Activated effector memory CD4-positive, alpha-beta T cell treated with anti-CD3 and anti-CD28 coated beads, Interleukin-2, amount 50 U/mL, for 16 hours (primary cell): ENCODE data around the gene ETFB.

Source experiments
- DNase-seq: peaks from one replicate; pipeline ENCODE4 v3.0.0-alpha.2; 2020

The ETFB gene

DNA sequence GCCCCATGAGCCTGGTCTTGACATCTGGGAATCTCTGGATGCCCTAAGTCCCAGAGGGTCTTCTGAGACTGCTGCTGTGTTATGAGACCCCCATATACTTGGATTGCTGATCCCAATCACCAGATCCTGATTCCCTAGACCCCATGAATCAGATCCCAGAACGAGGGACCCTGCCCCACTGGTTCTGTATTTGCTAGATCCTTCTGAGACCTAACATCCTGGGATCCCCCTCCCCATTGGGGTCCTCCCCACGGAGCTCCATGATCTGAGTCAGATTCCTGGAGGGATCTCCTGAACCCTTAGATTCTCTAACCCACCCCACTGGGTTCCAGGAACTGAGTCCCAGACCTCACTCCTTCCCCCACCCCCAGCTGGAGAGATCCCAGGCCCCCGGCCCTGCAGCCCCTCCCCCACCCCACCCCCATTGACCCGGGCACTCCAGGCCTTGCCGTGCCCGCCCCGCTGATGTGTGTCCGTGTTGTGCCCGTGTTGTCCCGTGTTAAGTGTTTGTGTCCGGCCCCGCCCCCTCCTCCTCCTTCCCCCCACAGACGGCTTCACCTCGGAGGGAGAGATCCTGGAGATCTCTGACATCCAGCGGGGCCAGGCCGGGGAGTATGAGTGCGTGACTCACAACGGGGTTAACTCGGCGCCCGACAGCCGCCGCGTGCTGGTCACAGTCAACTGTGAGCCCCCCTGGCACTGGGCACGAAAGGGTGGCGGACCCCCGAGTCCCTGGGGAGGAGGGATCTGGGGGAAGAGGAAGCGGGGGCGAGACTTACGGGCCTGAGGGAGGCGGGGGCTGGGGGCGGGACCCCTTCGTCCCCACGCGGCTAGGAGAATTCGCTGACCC, 39.7 kb downstream of the ETFB start:
- DNase-seq: no peak

DNA sequence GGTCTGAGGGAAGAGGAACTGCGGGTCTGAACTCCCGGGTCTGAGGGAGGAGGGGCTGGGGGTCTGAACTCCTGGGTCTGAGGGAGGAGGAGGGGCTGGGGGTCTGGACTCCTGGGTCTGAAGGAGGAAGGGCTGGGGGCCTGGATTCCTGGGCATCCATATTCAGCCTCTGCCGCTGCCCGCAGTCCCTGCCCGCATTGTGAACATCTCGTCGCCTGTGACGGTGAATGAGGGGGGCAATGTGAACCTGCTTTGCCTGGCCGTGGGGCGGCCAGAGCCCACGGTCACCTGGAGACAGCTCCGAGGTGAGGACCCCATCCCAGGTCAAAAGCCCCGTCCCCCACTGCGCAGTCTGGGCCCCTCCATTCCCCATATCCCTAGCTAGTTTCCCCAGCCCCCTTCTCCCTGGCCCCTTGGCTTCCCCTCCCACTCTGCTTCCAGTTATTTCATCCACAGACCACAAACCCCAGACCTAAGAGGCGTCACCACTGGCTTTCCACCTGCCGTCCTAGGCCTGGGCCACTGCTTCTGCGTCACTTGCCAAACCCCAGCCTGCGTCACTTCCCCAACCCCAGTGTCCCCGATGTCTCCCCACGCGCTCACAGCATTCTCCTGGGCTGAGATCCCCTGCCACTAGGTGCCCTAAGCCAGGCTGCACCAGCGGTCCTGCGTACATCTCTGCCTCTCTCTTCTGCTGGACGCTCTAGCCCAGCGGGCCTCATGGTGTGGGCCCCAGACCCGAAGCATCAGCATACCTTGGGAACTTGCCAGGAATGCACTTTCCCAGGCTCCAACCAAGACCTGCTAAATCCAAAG, 40.8 kb downstream of the ETFB start:
- DNase-seq: no peak

GRCh38 chr19:51324167-51324481, 42.1 kb downstream of the ETFB start:
- no peak for DNase-seq

DNA sequence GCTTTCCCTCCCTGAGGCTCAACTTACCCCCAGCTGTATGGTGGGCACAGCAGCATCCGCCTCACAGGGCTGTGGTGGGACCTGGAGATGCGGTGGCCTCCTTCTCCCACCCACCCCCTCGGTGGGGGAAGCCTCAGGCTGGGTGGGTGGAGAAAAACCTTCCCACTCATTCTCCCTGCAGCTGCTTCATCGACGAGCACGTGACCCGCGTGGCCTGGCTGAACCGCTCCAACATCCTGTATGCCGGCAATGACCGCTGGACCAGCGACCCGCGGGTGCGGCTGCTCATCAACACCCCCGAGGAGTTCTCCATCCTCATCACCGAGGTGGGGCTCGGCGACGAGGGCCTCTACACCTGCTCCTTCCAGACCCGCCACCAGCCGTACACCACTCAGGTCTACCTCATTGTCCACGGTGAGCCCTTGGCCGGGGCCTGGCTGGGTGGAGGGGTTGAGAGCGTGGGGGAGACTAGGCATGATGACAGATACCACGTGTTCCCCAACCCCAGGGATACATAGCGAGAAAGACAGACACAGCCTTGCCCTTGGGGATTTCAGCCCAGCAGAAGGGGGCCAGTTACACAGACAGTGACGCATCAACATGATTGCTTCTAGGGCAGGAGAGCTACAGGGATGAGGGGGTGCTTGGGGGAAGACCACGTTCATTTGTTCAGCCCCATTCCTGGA, 42.6 kb downstream of the ETFB start:
- no peak for DNase-seq

DNA sequence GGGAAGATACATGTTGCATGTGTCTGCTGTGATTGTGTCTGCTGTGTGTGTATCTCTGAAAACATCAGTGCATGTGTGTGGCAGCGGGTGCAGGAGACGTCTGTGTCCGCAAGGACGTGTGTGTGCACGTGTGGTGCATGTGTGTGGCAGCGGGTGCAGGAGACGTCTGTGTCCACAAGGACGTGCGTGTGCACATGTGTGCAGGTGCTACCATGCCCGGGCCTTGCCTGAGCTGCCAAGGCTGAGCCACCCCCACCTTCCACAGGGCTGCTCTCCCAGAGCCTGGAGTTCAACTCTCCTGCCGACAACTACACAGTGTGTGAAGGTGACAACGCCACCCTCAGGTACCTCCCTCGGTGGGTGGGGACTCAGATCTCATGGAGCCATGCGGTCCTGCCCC, 44.4 kb downstream of the ETFB start:
- no peak for DNase-seq

GRCh38 chr19:51320280-51320657, 45.9 kb downstream of the ETFB start:
- DNase-seq: no peak

GRCh38 chr19:51319649-51320279, 46.4 kb downstream of the ETFB start:
- DNase-seq: no peak

DNA sequence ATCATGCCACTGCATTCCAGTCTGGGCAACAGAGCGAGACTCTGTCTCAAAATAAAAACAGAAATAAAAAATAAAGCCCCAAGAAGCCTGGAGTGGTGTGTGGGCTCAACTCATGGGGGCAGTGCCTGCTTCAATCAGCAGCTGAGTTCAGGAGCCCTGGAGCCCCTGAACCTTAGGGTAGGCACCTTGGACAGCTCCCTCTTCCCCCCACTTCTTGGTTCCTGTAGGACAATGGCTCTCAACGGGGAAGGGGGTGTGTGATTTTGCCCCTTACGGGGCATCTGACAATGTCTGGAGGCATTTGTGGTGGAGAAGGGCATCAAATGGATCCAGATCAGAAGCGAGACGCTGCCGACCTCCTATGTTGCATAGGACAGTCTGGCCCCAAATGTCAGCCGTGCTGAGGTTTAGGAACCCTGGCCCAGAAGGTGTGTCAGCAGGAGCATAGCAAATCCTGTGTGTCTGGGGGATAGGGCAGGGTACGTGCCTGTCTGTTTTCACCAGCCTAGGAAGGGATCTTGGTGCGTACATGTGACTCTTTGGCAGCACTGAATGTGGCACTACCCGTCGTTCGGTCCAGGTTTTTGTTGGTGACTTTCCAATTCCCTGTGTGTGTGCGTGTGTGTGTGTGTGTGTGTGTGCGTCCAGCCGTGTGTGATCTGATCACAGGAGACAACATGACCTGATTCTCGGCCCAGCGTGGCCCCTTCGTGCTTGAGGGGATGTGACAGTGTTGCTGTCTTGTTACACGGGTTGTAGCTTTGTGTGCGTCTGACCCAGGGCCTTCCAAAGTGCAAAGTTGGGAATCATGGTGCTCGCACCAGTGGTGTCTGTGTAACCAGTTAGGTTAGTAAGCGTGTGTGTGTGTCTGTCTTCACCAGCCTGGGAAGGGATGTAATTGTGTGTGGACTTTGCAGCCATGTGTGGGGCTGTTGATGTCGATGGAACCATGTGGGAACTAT, 47.2 kb downstream of the ETFB start:
- no peak for DNase-seq

DNA sequence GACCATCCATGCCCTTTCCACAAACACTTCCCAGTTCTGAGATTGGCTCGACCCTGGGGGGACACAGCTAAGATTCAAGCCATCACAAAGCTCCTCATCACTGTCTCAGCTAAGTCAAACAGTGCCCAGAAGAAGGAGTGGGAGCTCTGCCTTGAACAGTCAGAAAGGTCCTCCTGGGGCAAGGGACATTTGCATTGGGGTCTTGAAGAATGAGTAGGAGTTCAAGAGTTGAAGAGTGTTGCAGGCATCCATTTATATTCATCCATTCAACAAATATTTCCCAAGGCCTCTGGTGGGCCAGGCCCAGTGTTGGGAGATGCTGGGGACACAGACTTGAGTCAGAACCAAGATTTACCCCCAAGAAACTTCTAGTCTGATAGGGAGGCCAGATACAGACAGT, 48.2 kb downstream of the ETFB start:
- no peak for DNase-seq

GRCh38 chr19:51317376-51317775, 48.8 kb downstream of the ETFB start:
- DNase-seq: no peak

GRCh38 chr19:51316688-51317087, 49.5 kb downstream of the ETFB start:
- DNase-seq: no peak

DNA sequence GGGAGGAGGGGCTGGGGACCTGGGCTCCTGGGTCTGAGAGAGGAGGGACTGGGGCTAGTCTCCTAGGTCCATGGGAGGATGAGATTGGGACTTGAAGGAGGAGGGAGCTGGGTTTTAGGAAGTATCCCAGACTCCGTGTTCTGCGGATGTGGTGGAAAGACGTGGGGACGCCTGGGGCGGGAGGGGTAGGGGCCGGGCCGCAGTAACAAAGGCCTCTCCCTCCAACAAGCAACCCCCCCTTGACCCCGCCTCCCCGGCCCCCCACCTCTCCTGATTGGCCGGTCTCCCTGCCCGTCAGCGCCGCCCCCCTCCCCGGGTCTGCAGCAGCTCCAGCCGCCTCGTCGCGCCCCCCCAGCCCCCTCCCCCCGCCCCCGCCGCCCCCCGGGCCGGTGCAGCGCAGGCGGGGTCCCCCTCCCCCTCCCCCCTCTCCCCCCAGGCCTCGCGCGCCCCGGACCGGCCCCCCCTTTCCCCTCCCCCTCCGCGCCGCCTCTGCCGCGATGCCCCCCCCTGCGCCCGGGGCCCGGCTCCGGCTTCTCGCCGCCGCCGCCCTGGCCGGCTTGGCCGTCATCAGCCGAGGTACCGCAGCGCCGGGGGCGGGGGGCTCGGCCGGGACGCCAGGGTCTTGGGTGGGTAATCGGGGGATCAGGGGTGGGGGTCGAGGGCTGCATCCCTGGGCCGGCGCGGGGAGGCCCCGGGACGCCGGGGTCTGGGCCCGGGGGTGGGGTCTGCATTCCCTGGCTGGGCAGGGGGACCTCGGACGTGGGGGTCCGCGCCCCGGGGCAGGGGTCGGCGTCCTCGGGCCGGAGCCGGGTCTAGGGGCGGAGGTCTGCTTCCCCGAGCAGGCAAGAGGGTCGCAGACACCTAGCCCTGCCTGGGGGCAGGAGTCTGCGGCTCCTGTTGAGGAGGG, 54.6 kb downstream of the ETFB start, which contains the start of gene IGLON5:
Gene IGLON5 (plus strand): TSS at position 294 of the 907 bp plus-strand sequence. CDS start 204 bp downstream, at position 498.
- no peak for DNase-seq

DNA sequence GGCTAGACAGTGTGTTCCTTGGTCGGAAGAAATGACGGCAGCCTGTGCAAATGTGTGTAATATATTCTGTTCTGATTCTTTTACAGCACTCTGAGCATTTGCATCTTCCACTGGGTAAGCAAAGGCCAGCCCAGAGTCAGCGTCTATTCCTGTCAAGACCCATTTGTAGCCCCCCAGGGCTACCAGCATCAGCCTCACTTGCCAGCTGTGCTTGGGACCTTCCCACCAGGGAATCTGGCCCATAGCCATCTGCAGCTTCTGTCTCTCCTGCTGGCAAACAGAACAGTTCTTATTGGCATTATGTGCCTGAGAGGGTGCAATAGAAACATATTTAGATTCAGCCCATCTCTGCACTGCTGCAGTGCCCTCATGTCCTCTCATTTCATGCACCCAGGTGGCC, 60.7 kb downstream of the ETFB start:
- DNase-seq: no peak

GRCh38 chr19:51301266-51301665, 64.9 kb downstream of the ETFB start:
- no peak for DNase-seq

GRCh38 chr19:51297406-51297805, 68.8 kb downstream of the ETFB start:
- no peak for DNase-seq

- DNase-seq: no peak
Observed at GRCh38 chr19:51296336-51297093, 69.7 kb downstream of the ETFB start.

DNA sequence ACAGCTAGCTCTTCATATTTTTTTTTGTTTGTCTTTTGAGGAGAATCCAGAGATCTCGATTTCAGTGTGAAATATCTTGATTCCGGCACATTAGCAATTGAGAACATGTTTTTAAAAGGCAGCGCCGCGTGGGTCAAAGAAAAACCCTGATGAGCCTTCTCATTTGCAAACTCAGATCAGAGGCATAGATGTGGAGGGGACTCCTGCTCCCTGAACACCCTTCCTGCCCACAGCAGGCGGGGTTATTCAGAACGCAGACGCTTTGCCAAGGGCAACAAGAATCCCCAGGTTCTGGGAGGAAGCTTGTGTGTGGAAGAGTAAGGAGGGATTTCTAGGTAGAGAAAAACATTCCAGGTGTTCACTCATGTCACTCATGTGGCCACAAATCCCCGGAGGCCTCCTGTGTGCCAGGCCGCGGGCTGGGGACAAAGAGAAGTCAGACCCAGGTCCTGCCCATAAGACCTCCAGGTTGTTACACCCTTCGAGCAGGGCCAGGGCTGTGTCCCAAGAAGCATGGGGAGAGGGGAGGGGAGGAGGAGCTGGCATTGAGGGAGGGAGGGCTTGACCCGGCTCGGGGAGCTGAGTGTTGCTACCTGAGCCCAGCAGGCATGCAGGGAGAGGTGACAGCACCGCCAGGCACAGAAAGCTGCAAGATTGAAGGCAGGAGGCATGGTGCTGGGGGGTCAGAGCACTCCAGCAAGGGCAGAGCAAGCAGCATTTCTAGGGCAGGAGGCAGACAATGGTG, 70.6 kb downstream of the ETFB start:
- DNase-seq: no peak
